GM10248 (cell line): ENCODE measurements around the gene GRIK5.

ENCODE experiments used
- CTCF ChIA-PET: fragments of 300-600 bp; sonication (Branson Sonifier 250); formaldehyde crosslinking; extraction: SDS; loops from one replicate; lab custom pipeline; 2021; ENCODE audit warnings: antibody characterized with exemption; lab: Yijun Ruan, JAX
- POLR2A ChIA-PET: fragments of 350-650 bp; sonication (Branson Sonifier 250); formaldehyde crosslinking; extraction: SDS; loops from one replicate; lab custom pipeline; 2020; ENCODE audit warnings: antibody characterized with exemption; lab: Yijun Ruan, JAX
- DNase-seq: peaks from one replicate; pipeline ENCODE4 v3.0.0; 2012; ENCODE audit errors: extremely low spot score
- TF ChIP-seq, protein P1 (sequence below): IDR thresholded peaks from 2 replicates; pipeline ENCODE4 v1.5.1; 2012; ENCODE audit warnings: mild to moderate bottlenecking, low read depth; ENCODE audit errors: extremely low read depth, missing control alignments, control extremely low read depth

Gene GRIK5

DNA sequence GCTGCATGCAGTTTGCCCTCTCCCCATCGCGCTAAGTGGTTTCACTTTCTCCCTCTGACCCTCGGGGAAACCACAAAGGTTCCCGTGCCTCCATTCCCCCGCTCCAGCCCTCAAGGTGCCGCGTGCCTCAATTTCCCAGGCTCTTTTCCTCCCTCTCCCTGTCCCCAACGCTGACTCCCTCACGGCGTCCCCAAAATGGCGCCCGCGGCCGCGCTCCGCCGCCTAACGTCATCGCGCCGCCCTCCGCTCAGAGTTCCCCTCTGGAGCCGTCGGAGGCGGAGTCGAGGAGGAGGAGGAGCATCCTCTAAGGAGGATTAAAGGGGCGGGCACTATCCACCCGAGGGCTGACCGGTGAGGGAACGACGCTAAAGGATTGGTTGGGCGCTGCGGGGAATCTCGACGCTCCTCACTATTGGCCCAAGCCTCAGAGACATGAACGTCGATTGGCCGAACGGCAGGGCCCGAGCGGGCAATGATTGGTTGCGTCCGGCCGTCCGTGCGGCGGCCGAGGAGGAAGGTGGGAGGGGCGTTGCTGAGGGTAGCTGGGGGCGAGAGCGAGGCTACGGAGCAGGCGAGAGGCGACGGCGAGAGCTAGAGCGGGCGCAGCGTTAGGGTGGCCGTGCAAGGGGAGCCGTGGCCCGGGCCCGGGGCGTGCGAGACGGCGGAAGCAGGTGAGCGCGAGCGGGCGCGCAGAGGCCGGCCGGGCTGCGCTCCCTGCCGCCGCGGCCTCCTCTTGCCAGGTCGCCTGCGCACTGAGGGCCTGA lies 5.8 kb upstream of the GRIK5 start, which contains the start of gene ZNF574:
TSS of gene ZNF574 (plus strand) at position 551 of the 764 bp plus-strand sequence. CDS start 2,441 bp downstream, outside the sequence.
- POLR2A ChIA-PET: interaction anchor here (0.6 to 1.4 kb wide), 3 partner anchors 9 to 148 kb away, joined by 3 to 7 read pairs (median 6); no protein-coding TSS in a partner anchor
- TF ChIP-seq, protein P1, sequence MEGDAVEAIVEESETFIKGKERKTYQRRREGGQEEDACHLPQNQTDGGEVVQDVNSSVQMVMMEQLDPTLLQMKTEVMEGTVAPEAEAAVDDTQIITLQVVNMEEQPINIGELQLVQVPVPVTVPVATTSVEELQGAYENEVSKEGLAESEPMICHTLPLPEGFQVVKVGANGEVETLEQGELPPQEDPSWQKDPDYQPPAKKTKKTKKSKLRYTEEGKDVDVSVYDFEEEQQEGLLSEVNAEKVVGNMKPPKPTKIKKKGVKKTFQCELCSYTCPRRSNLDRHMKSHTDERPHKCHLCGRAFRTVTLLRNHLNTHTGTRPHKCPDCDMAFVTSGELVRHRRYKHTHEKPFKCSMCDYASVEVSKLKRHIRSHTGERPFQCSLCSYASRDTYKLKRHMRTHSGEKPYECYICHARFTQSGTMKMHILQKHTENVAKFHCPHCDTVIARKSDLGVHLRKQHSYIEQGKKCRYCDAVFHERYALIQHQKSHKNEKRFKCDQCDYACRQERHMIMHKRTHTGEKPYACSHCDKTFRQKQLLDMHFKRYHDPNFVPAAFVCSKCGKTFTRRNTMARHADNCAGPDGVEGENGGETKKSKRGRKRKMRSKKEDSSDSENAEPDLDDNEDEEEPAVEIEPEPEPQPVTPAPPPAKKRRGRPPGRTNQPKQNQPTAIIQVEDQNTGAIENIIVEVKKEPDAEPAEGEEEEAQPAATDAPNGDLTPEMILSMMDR: no peak
- CTCF ChIA-PET: interaction anchor here (0.6 to 1.8 kb wide), 2 partner anchors 33 to 51 kb away, joined by 3 to 5 read pairs; no protein-coding TSS in a partner anchor
- peak; percentile 98 for DNase-seq

DNA sequence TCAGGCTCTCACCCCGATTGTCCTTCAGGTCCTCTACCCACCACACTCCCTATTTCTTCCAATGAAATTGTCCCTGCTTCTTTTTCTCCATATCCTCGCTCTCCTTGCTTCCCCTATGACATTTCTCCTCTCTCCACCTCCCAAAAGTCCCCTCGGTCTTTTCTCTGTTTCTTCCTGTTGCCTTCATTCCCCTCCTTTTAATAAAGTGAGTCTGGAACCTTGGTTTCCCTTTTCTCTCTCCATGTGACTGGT lies 5.3 kb upstream of the GRIK5 start:
- peak; percentile 48 for DNase-seq
- CTCF ChIA-PET: no interaction called here
- POLR2A ChIA-PET: no interaction called here
- TF ChIP-seq, protein P1: no peak

DNA sequence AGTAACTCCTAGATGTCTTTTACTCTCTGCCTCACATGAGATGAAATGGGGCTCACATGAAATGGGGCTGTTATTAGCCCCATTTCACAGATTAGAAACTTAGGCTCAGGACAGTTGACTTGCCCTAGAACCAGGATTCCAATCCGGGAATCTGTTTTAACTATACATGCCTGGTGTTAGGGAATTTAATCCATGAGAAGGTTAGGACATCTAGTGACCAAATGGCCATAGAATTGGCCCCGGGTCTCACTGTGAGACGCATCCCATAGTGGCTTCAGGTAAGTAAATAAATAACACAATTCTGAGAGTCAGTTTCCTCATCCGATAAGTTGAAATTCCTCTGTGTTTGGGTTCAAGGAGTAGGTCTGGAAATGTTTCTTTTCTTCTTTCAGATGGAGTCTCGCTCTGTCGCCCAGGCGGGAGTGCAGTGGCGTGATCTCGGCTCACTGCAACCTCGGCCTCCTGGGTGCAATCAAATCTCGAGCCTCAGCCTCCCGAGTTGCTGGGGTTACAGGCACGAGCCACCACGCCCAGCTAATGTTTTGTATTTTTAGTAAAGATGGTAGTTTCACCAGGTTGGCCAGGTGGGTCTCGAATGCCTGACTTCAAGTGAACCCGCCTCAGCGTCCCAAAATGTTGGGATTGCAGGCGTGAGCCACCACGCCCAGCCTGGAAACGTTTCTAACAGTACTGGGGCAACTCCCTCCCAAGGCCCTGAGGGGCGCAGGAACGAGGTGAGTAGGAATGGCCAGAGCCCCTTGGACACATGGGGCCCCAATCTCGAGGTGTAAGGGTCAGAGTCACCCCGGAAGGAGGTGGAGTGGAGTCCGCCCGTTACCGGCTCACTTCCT lies 4.7 kb upstream of the GRIK5 start:
- ChIA-PET CTCF (no interaction called here), POLR2A (no interaction called here)
- TF ChIP-seq, protein P1: no peak
- DNase-seq: peak; percentile 53

DNA sequence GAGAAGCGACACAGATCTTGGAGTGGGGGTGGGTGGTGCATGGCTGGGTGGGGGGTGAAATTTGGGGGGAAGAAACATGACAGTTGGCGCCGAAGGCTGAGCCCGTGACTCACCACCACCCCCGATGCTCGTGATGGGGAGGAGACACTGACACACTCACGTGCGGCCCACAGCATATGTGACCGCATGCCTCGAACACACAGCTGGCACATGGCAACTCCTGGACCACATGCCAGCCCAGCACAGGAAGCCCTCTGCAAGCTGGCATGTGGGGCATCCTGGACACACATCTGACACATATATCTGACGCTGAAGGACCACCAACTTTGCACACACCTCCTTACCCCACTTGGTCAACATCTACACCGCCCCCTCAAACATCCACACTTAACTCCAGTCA lies 1.2 kb upstream of the GRIK5 start:
- DNase-seq: no peak
- TF ChIP-seq, protein P1: no peak
- ChIA-PET POLR2A (no interaction called here), CTCF (interaction anchor here (1.6 kb wide), 1 partner anchor 10 kb away, joined by 3 read pairs; no protein-coding TSS in a partner anchor)

DNA sequence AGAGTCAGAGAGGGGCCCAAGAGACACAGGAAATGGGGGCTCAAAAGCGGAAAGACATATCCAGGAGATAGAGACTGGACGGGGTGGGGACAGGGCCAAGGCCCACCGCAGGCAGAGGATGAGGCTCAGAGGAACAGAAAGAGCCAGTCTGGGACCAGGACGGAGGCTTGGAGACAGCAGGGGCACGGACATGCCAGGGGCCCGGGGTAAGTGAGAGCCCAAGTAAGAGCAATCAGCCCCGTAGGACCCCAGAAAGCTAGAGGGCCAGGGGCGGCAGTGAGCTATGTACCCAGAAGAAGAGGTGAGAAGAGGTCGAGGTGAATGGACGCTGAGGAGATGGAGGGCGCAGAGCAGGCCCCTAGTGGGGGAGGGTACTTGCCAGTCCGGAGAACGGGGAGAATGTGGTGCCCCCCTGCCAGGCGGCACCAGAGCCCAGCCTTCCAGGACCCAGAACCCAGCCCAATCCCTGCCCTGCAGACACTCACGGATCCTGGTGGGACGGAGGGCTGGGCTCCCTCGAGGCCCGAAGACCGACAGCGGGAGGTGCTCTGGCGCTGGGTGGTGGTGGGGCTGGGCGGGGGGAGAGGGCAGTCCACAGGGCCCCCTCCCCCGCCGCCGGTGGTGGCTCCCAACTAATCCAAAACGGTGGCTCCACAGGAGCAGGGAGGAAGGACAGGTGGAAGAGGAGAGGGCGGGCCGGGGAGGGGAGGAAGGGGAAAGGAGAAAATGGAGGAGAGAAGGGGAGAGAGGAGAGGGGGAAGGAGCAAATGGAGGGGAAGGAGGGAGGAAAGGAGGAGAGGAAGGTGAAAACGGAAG lies 1.0 kb downstream of the GRIK5 start:
- CTCF ChIA-PET: no interaction called here
- no peak for DNase-seq
- TF ChIP-seq, protein P1: no peak
- POLR2A ChIA-PET: no interaction called here

DNA sequence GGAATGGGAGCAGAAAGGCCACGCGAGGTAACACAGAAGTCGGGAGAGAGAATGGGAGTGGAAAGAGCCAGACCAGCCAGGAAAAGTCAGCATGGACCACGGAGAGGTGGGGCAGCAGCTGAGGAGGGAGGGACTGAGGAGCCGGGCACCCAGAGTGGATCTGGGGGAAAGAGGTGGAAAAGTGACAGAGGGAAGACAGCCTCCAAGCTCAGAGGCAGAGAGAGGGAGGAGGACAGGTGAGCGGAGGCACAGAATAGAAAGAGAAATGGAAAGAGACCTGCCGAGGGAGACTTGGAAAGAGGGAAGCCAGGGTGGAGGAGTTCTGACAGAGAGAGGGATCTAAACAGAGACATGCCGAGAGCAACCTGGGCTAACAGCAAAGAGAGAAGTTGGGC lies 1.6 kb downstream of the GRIK5 start:
- CTCF ChIA-PET: interaction anchor here (1.4 kb wide), 1 partner anchor 40 kb away, joined by 3 read pairs; no protein-coding TSS in a partner anchor
- no peak for DNase-seq
- POLR2A ChIA-PET: no interaction called here
- TF ChIP-seq, protein P1: no peak
